PC-9 (cell line): Measurements from ENCODE around the gene TCF4.

Experiments
- CTCF ChIP-seq: fragments of 200-600 bp; sonication (generic); conservative IDR thresholded peaks from 2 replicates; pipeline ENCODE4 v1.6.1; 2017; ENCODE audit warnings: mixed run types, antibody characterized with exemption, mild to moderate bottlenecking, moderate library complexity
- EZH2 ChIP-seq: fragments of 200-600 bp; sonication (generic); IDR thresholded peaks from 2 replicates; pipeline ENCODE4 v1.8.0; 2017; ENCODE audit warnings: antibody characterized with exemption, low read depth

DNA sequence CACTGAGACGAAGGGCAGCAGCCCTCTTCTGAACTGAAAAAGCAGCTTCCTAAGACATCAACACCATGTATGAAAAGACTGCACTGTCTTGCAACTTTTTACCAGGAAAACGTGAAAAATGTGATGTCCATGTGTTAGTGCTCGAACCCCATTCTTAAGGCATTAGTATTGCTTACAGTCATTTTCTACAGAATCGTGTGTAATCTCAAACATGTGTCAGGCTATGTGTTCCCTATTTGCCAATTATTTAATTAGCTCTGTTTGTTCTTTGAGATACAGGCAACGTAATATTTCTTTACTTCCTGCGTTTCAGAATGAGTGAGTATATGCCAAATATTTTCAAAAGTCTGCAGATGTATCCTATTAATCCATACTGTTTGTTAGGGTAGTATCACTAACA is 321.0 kb downstream of the TCF4 start:
- TF ChIP-seq CTCF (no peak), EZH2 (no peak)
